Measurements from ENCODE around the gene DCPS. TPM values are rescaled to one million over a fixed set of nuclear protein-coding genes. Genes with fewer than 3 reads are reported as not detected.
"Not testable (repeated sequence)": the region's sequence is repeated elsewhere in the genome, so short reads cannot be mapped to it uniquely, and the experiment has no call there.

DCPS gene
- total RNA-seq, 2 donors from 2014 or later, result 11.3 to 13.1 TPM

GRCh38 chr11:126366064-126366822 is 62.4 kb downstream of the DCPS start:
- DNase-seq, result no peak
- ATAC-seq, result peak; percentile 27 to 31
- intact Hi-C loops (cut with DNase I), result no loop called here

DNA sequence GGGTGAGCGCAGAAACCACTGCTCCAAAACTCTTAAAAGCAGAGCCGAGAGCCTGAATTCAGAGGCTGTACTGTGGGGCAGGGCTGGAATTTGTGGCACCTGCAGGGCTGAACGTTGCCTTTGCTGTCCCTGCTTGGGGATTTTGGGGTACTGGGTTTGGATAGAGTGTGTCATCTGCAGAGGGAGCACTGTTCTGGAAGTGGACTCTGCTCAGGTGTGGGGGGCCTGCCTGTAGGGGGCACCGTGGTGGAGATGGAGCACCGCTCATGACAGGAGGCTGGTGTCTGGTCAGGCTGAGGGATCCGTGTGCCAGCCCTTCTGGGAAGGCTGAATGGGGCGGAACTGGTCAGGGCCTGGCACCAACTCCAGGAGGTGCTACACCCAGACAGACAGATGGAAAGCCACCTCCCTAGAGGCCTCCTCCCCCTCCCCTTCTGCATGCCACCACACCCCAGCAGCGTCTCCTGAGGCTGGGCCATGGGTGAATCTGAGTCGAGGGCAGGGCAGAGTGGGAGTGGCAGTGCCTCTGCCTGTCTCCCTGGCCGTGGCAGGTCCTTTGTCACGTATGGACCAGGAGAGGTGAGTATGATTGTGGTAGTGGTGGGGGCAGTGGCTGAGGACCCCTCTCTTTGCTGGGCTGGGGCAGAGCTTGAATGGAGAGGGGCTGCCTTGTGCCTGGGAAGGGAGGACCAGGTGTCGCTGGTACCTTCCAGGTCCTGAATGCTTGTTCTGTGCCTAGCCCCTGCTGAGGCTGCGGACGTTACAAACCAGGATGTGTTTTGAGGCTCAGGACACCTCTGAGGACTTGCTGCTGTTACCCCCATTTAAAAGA is 63.2 kb downstream of the DCPS start:
- DNase-seq; intact Hi-C loops (cut with DNase I): not testable (repeated sequence)
- peak; percentile 49 to 61 for ATAC-seq

DNA sequence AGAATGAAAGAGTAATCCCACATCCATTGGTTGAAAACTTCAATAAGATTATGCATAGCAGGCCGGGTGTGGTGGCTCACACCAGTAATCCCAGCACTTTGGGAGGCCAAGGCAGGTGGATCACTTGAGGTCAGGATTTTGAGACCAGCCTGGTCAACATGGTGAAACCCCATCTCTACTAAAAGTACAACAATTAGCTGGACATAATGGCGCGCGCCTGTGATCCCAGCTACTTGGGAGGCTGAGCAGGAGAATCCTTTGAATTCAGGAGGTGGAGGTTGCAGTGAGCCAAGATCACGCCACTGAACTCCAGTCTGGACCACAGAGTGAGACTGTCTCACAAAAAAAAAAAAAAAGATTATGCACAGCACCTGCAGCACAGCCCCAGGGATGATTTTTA is 63.9 kb downstream of the DCPS start:
- DNase-seq; intact Hi-C loops (cut with DNase I); ATAC-seq: not testable (repeated sequence)

GRCh38 chr11:126368336-126369119 is 64.7 kb downstream of the DCPS start:
- ATAC-seq; intact Hi-C loops (cut with DNase I); DNase-seq: not testable (repeated sequence)

DNA sequence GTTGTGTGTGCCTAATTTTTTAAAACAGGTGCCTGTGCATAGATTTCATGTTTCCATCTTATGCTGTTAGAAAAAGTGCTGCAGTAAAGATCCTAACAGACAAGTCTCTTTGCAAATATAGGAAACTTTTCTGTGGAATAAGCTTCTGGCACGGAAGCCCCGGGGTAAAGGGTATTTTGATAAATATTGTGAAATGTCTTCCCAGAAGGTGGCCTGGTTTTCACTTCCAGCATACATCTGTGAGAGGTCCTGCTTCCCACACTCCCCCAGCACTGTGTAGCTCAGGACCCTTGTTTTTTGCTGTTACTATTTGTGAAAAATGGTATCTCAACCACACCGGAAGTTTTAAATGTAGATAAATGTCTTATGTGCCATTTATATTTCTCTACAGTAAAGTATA is 66.2 kb downstream of the DCPS start:
- ATAC-seq, result no peak
- intact Hi-C loops (cut with DNase I), result no loop called here
- DNase-seq, result no peak

- no peak for DNase-seq
- ATAC-seq, result no peak
Measured at GRCh38 chr11:126371595-126371994, 67.7 kb downstream of the DCPS start.

GRCh38 chr11:126373389-126374066 is 69.7 kb downstream of the DCPS start:
- intact Hi-C loops (cut with DNase I); DNase-seq: not testable (repeated sequence)
- peak; percentile 81 to 92 for ATAC-seq

More at GRCh38 chr11:126371595-126371994, 67.7 kb downstream of the DCPS start:
- intact Hi-C loops (cut with DNase I), result no loop called here

DNA sequence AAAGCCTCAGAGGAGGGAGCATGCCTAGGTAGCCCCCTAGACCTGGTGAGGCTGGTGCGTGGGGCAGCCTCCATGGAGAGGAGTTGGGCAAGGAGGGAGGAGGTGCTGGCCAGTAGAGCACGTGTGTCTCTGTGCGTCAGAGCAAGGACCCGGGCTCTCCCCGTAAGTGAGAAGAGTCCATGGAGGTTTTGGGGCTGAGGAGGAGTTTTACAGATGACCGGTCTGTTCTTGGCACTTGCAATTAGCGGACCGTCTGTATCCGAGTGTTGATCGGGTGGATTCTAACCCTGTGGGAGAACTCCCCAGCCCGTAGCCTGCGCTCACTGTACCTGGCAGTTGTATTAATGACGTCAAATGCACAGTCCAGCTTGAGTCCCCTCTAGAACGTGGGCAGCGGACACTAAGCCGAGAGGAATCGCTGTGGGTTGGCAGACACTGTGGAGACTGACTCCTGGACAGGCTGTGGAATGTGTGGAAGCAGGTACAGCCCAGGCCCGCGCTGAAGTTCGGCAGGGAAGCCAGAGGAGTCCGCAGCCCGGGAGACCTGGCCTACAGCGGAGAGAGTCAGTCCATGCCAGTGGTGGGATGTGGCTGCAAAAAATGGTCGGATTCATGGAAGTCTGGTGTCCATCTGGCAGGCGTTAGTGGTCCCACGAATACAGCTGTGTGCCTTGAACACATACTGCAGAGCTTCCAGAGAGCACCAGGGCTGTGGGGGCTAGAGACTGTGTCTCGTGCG is 70.9 kb downstream of the DCPS start:
- intact Hi-C loops (cut with DNase I); DNase-seq: not testable (repeated sequence)
- peak; percentile 56 to 63 for ATAC-seq

GRCh38 chr11:126375726-126376125 is 71.9 kb downstream of the DCPS start:
- no peak for DNase-seq
- ATAC-seq, result no peak
- intact Hi-C loops (cut with DNase I), result no loop called here

GRCh38 chr11:126378763-126379162 is 74.9 kb downstream of the DCPS start:
- no peak for DNase-seq
- intact Hi-C loops (cut with DNase I), result no loop called here
- ATAC-seq, result no peak

GRCh38 chr11:126380909-126381308 is 77.0 kb downstream of the DCPS start:
- ATAC-seq (no peak), DNase-seq (no peak)
- intact Hi-C loops (cut with DNase I), result no loop called here

DNA sequence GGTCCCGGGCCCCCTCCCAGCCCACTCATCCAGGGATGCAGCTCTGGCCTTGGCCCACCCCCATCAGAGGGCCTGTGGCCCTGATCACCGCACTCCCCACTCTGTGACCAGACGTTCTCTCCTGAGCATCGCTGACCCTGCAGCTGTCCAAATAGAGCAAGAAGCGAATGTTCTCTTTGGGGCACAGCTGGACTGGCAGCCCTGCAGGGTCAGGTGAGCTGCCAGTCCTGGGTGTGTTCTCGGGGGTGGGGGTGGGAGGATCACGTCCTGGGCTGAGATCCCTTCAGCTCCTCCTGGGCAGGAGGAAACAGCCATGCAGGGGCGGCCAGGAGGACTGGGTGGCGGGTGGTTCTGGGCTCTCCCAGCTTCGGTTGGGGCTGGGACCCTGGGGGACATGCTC is 78.1 kb downstream of the DCPS start:
- ATAC-seq; intact Hi-C loops (cut with DNase I); DNase-seq: not testable (repeated sequence)

GRCh38 chr11:126382641-126383040 is 78.8 kb downstream of the DCPS start:
- ATAC-seq; DNase-seq; intact Hi-C loops (cut with DNase I): not testable (repeated sequence)

DNA sequence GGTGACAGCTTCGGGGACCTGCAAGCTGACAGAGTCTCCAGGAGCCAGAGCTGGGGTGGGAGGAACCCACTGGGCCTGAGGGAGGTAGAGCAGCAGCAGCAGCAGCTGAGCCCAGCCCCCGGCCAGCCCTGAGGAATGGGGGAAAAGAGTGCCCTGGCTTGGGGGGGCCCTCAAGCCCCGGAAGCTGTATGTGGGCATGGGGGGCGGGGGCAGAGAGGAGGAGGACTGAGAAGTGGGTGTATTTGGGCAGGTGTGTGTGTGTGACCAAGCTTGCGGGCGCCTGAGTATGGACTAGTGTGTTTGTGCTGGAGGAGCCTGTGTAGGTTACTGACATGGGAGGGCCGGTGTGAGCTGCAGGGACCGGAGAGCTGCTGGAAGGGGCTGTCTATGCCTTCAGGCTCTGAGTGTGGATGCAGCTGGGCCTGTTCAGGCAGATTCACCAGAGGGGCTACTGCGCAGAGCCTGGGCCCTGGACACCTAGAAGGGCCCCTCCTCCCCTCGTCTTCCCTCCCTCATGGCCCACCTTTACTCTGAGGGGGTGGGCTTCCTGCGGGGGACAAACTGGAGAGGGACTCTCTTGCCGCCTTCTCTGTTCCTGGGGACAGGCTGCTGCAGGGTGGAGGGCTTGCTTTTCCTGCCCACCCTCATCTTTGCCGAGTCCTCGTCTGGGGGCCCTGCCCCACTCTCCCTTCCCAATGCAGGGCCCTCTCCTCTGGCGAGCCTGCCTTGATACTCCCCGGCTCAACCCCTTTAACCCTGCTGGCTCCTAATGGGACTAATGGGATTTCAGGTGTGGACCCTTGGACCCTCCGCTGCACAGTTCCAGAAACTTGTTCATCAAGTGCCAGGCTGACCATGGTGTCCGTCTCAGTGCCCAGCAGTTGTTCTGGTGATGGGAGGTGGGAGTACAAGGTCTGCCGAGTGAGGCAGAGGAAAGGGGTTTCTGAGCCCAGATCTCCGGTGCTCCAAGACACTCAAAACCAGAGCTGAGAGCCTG is 79.8 kb downstream of the DCPS start:
- ATAC-seq, result no peak
- intact Hi-C loops (cut with DNase I), result no loop called here
- DNase-seq, result no peak

- peak; percentile 13 to 20 for ATAC-seq
- DNase-seq, result no peak
- intact Hi-C loops (cut with DNase I), result no loop called here
Measured at GRCh38 chr11:126384449-126385070, 80.7 kb downstream of the DCPS start.

DNA sequence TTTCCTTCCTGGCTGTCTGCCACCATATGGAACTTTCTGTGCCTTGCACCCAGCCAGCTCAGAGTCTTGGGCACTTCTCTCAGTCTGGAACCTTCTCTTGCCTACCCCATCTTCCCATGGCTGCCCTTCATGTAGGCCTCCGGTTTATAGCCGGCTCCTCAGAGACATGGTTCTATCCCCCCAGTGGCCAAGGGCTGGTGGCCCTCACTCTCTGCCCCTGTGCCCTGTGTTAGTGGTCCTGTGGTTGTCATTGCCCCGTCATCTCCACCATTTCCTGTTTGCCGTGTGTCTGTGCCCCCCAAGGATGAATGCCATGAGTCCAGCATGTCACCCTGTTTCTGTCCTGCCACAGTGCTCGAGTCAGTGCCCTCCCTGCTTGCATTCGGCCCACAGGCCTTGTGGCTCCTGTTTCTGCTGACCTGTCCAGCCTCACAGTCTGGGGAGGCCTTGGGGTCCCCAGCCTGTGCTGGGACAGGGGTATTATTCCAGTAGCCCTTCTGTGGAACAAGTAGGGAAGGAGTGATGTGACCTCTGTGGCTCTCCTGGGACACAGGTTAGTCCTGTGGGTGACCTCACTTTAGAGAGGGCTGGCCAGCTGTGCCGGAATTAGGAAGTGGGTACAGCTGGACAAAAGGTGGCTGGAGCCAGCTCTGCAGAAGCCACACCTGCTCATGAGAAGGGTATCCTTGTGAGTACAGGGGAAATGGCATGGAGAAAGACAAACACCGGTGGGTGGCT is 82.3 kb downstream of the DCPS start:
- peak in 1 of 2 donors; percentile 5 for ATAC-seq
- no peak for DNase-seq
- intact Hi-C loops (cut with DNase I), result no loop called here
